Hepatocyte (in vitro differentiated cells): ENCODE measurements around the gene SPSB3. TPM values are rescaled to one million over a fixed set of nuclear protein-coding genes. Genes with fewer than 3 reads are reported as not detected.

Source experiments
- DNase-seq: peaks from one replicate; pipeline ENCODE4 v3.0.0-alpha.2; 2016; ENCODE audit warnings: low spot score
- H2AFZ ChIP-seq: fragments of 200-600 bp; sonication (generic); 2 replicates; pipeline ENCODE4 v1.6.0; 2016; ENCODE audit warnings: antibody characterized with exemption, mild to moderate bottlenecking
- H3K27ac ChIP-seq: fragments of 200-600 bp; sonication (generic); 2 replicates; pipeline ENCODE4 v1.5.1; 2016; ENCODE audit warnings: mild to moderate bottlenecking
- H3K27me3 ChIP-seq: fragments of 200-600 bp; sonication (generic); 2 replicates; pipeline ENCODE4 v1.6.1; 2016
- H3K36me3 ChIP-seq: fragments of 200-600 bp; sonication (generic); replicated peaks from 2 replicates; pipeline ENCODE4 v1.5.1; 2016; ENCODE audit warnings: low read depth; ENCODE audit not compliant: insufficient read depth
- H3K4me1 ChIP-seq: fragments of 200-600 bp; sonication (generic); 2 replicates; pipeline ENCODE4 v1.5.1; 2016; ENCODE audit warnings: mild to moderate bottlenecking, moderate library complexity; ENCODE audit not compliant: insufficient read depth
- H3K4me2 ChIP-seq: fragments of 200-600 bp; sonication (generic); 2 replicates; pipeline ENCODE4 v1.6.0; 2016
- H3K4me3 ChIP-seq: fragments of 200-600 bp; sonication (generic); 2 replicates; pipeline ENCODE4 v1.5.1; 2016; ENCODE audit warnings: mild to moderate bottlenecking
- H3K79me2 ChIP-seq: fragments of 200-600 bp; sonication (generic); 2 replicates; pipeline ENCODE4 v1.6.0; 2017; ENCODE audit warnings: mild to moderate bottlenecking
- H3K9me2 ChIP-seq: fragments of 200-600 bp; sonication (generic); replicated peaks from 2 replicates; pipeline ENCODE4 v1.6.0; 2017; ENCODE audit warnings: mild to moderate bottlenecking; ENCODE audit not compliant: insufficient read depth
- H3K9me3 ChIP-seq: fragments of 200-600 bp; sonication (generic); 2 replicates; pipeline ENCODE4 v1.5.1; 2016; ENCODE audit warnings: low read depth, mild to moderate bottlenecking
- H4K20me1 ChIP-seq: fragments of 200-600 bp; sonication (generic); 2 replicates; pipeline ENCODE4 v1.6.0; 2016; ENCODE audit warnings: mild to moderate bottlenecking; ENCODE audit not compliant: insufficient read depth, poor library complexity, severe bottlenecking
- CTCF ChIP-seq: fragments of 200-600 bp; sonication (generic); IDR thresholded peaks from 2 replicates; pipeline ENCODE4 v1.5.1; 2016; ENCODE audit warnings: antibody characterized with exemption, mild to moderate bottlenecking; ENCODE audit not compliant: poor library complexity
- EZH2 ChIP-seq: fragments of 200-600 bp; sonication (generic); IDR thresholded peaks from 2 replicates; pipeline ENCODE4 v1.6.1; 2016; ENCODE audit warnings: antibody characterized with exemption, mild to moderate bottlenecking, borderline replicate concordance
- EZH2phosphoT487 ChIP-seq: fragments of 200-600 bp; sonication (generic); IDR thresholded peaks from one replicate; pipeline ENCODE4 v1.6.1; 2018; ENCODE audit warnings: antibody characterized with exemption, mild to moderate bottlenecking, low read depth, moderate library complexity; ENCODE audit not compliant: unreplicated experiment, severe bottlenecking
- WGBS: methylation state at CpG from one replicate; pipeline ENCODE4 v1.1.6; 2016; ENCODE audit warnings: low lambda C conversion rate; ENCODE audit errors: missing lambda C conversion rate; 5-methylcytosine and 5-hydroxymethylcytosine counted together
- polyA plus RNA-seq: library from polyadenylated mRNA; unstranded; fragments of >200 nt; fragmentation: Nextera tagmentation; extraction: Ambion mirVana; gene quantifications from 2 replicates; pipeline ENCODE4 v1.2.1, GENCODE V29; 2016
- total RNA-seq: library from RNA; depleted of rRNA; stranded (reverse); fragments of >200 nt; gene quantifications from 2 replicates; pipeline ENCODE4 v1.2.3, GENCODE V29; 2014

SPSB3 gene
- total and polyA plus RNA-seq, 2 experiments from 2014 or later: 38.8 to 64.6 TPM

- Histone ChIP-seq H3K27ac (no peak overlapping the region), H3K9me3 (no peaks in the 10 kb centered on the region), H3K4me3 (no peak overlapping the region), H3K79me2 (no peaks in the 10 kb centered on the region), H3K4me2 (no peak overlapping the region), H4K20me1 (peaks cover 3% of the 10 kb centered on the region), H3K9me2 (no peaks in the 10 kb centered on the region), H3K4me1 (peaks cover 9% of the 10 kb centered on the region), H3K27me3 (no peaks in the 10 kb centered on the region), H2AFZ (no peak overlapping the region), H3K36me3 (no peaks in the 10 kb centered on the region)
- TF ChIP-seq CTCF (no peak), EZH2 (no peak), EZH2phosphoT487 (no peak)
- 95% methylated on average over 15 of the region's 15 CpGs for WGBS
- no peak for DNase-seq
These were observed 21.5 kb downstream of the SPSB3 start for GRCh38 chr16:1760911-1761310.

- no peak for DNase-seq
- Histone ChIP-seq H3K9me2 (no peaks in the 10 kb centered on the region), H3K79me2 (no peaks in the 10 kb centered on the region), H2AFZ (no peak overlapping the region), H3K4me2 (no peak overlapping the region), H3K4me3 (no peak overlapping the region), H3K27ac (no peak overlapping the region), H4K20me1 (peaks cover 3% of the 10 kb centered on the region), H3K9me3 (no peaks in the 10 kb centered on the region), H3K27me3 (no peaks in the 10 kb centered on the region), H3K4me1 (peaks cover 9% of the 10 kb centered on the region), H3K36me3 (no peaks in the 10 kb centered on the region)
- 98% methylated on average over 19 of the region's 21 CpGs for WGBS
- TF ChIP-seq CTCF (no peak), EZH2 (no peak), EZH2phosphoT487 (no peak)
These were observed 22.9 kb downstream of the SPSB3 start for GRCh38 chr16:1759511-1759910.

GRCh38 chr16:1758923-1759322, 23.4 kb downstream of the SPSB3 start:
- Histone ChIP-seq H3K27ac (no peak overlapping the region), H3K27me3 (no peaks in the 10 kb centered on the region), H2AFZ (no peak overlapping the region), H3K4me1 (peaks cover 9% of the 10 kb centered on the region), H3K36me3 (no peaks in the 10 kb centered on the region), H3K9me3 (no peaks in the 10 kb centered on the region), H3K4me2 (no peak overlapping the region), H3K79me2 (no peaks in the 10 kb centered on the region), H3K9me2 (no peaks in the 10 kb centered on the region), H4K20me1 (peaks cover 3% of the 10 kb centered on the region), H3K4me3 (no peak overlapping the region)
- no peak for DNase-seq
- WGBS: 95% methylated on average over 16 of the region's 18 CpGs
- TF ChIP-seq CTCF (no peak), EZH2 (no peak), EZH2phosphoT487 (no peak)
